Measurements from ENCODE around the gene IRGC. TPM values are rescaled to one million over a fixed set of nuclear protein-coding genes. Genes with fewer than 3 reads are reported as not detected.

Gene IRGC
- total and polyA plus RNA-seq, 7 donors = not detected

GRCh38 chr19:43741075-43741825 lies 25.4 kb downstream of the IRGC start:
- no peak for DNase-seq
- TF ChIP-seq CTCF (IDR thresholded peaks at IDR 0.05) = no peak
- no peaks in the 10 kb centered on the region for H3K27me3 ChIP-seq (ENCODE audit: insufficient read depth in 3 of 3, low read length in 2 of 3)
- H3K27ac ChIP-seq = no peak overlapping the region
- H3K4me3 ChIP-seq = no peak overlapping the region
- H3K4me1 ChIP-seq = no peaks in the 10 kb centered on the region
- no peaks in the 10 kb centered on the region for H3K9me3 ChIP-seq
- no peak for ATAC-seq
- WGBS, 3 donors = 87 to 89% (median 87%) methylated on average over 10 of the region's 10 CpGs
- intact Hi-C loops (cut with DNase I) = no loop called here
- H3K36me3 ChIP-seq (ENCODE audit: insufficient read depth in 1 of 2, low read depth in 1 of 2) = peaks cover 17 to 99% of the 10 kb centered on the region in 2 donors

- 79 to 91% (median 89%) methylated on average over 3 of the region's 3 CpGs for WGBS, 3 donors
- intact Hi-C loops (cut with DNase I) = no loop called here
These were observed 27.2 kb downstream of the IRGC start for GRCh38 chr19:43743059-43743458.

GRCh38 chr19:43747557-43748204 lies 31.8 kb downstream of the IRGC start:
- ATAC-seq (no peak), DNase-seq (no peak)
- WGBS, 3 donors = 78 to 82% (median 80%) methylated on average over 12 to 16 of the region's 16 CpGs
- Histone ChIP-seq H3K27me3 (ENCODE audit: insufficient read depth in 3 of 3, low read length in 2 of 3) (no peaks in the 10 kb centered on the region), H3K36me3 (ENCODE audit: insufficient read depth in 1 of 2, low read depth in 1 of 2) (peaks cover 2 to 94% of the 10 kb centered on the region in 2 donors), H3K4me1 (peaks cover 5% of the 10 kb centered on the region), H3K4me3 (no peak overlapping the region), H3K9me3 (no peaks in the 10 kb centered on the region), H3K27ac (no peak overlapping the region)
- intact Hi-C loops (cut with DNase I) = loop anchor here in 1 of 2 donors (5.0 kb wide), 1 partner anchor 35 kb away; the partner anchor contains the start of gene KCNN4
- no peak for TF ChIP-seq CTCF (IDR thresholded peaks at IDR 0.05)

More at GRCh38 chr19:43743059-43743458, 27.2 kb downstream of the IRGC start:
- Histone ChIP-seq H3K36me3 (ENCODE audit: insufficient read depth in 1 of 2, low read depth in 1 of 2) (peaks cover 14 to 99% of the 10 kb centered on the region in 2 donors), H3K27ac (no peak overlapping the region), H3K4me3 (no peak overlapping the region), H3K9me3 (no peaks in the 10 kb centered on the region), H3K4me1 (no peaks in the 10 kb centered on the region), H3K27me3 (ENCODE audit: insufficient read depth in 3 of 3, low read length in 2 of 3) (no peaks in the 10 kb centered on the region)
- DNase-seq (no peak), ATAC-seq (no peak)
- TF ChIP-seq CTCF (IDR thresholded peaks at IDR 0.05) = no peak

GRCh38 chr19:43748205-43748594 lies 32.3 kb downstream of the IRGC start:
- no peak for ATAC-seq
- peaks cover 9% of the 10 kb centered on the region for H3K4me1 ChIP-seq
- H3K9me3 ChIP-seq = no peaks in the 10 kb centered on the region
- peaks cover 2 to 89% of the 10 kb centered on the region in 2 donors for H3K36me3 ChIP-seq (ENCODE audit: insufficient read depth in 1 of 2, low read depth in 1 of 2)
- H3K27ac ChIP-seq = no peak overlapping the region
- H3K27me3 ChIP-seq (ENCODE audit: insufficient read depth in 3 of 3, low read length in 2 of 3) = no peaks in the 10 kb centered on the region
- H3K4me3 ChIP-seq = no peak overlapping the region
- DNase-seq = no peak
- WGBS, 3 donors = 89 to 95% (median 92%) methylated on average over 4 of the region's 4 CpGs
- TF ChIP-seq CTCF (IDR thresholded peaks at IDR 0.05) = no peak
- intact Hi-C loops (cut with DNase I) = loop anchor here in 1 of 2 donors (5.0 kb wide), 1 partner anchor 34 kb away; the partner anchor contains the start of gene KCNN4
